Thyroid gland (tissue), 4 donors: ENCODE data around the gene SLC6A9. TPM values are rescaled to one million over a fixed set of nuclear protein-coding genes. Genes with fewer than 3 reads are reported as not detected.

Experiments
- DNase-seq, 2 donors: peaks; one replicate each; pipeline ENCODE4 v3.0.0-alpha.2; 2019
- H3K27ac ChIP-seq, 3 donors: fragments of 200-600 bp; sonication (generic); 1 replicate in 2 of 3; 2 replicates in 1 of 3; pipeline ENCODE4 v1.5.1; 2016 to 2019; ENCODE audit warnings: mild to moderate bottlenecking in 1 of 3, moderate library complexity in 1 of 3
- H3K27me3 ChIP-seq: fragments of 200-600 bp; sonication (generic); one replicate; pipeline ENCODE4 v1.5.1; 2019
- H3K36me3 ChIP-seq, 2 donors: fragments of 200-600 bp; sonication (generic); one replicate each; pipeline ENCODE4 v1.5.1; 2016 to 2019
- H3K4me1 ChIP-seq, 2 donors: fragments of 200-600 bp; sonication (generic); one replicate each; pipeline ENCODE4 v1.5.1; 2017 to 2019
- H3K4me3 ChIP-seq, 3 donors: fragments of 200-600 bp; sonication (generic); replicated peaks in 1 of 3; 1 replicate in 2 of 3; 2 replicates in 1 of 3; pipeline ENCODE4 v1.5.1; 2016; ENCODE audit warnings: mild to moderate bottlenecking in 1 of 3
- H3K9me3 ChIP-seq: fragments of 200-600 bp; sonication (generic); one replicate; pipeline ENCODE4 v1.5.1; 2017
- POLR2A ChIP-seq, 2 donors: fragments of 450-650 bp; IDR thresholded peaks; one replicate each; pipeline ENCODE4 v1.6.1; 2017; ENCODE audit warnings: antibody characterized with exemption in 2 of 2, mild to moderate bottlenecking in 2 of 2, moderate library complexity in 1 of 2
- WGBS, 2 donors: methylation state at CpG; one replicate each; pipeline ENCODE4 v1.1.5; 2017; 5-methylcytosine and 5-hydroxymethylcytosine counted together
- intact Hi-C: fragments of 100-400 bp; cut with DNase I; formaldehyde crosslinking; loops from one replicate; pipeline ENCODE4 v1.15.1; 2023
- total RNA-seq, 4 donors: library from RNA; depleted of rRNA; stranded (reverse); fragments of >200 nt; gene quantifications; one replicate each; pipeline ENCODE4 v1.2.3, GENCODE V29; 2016
- TF ChIP-seq, protein P1 (sequence below), 6 experiments: fragments of 200-600 bp in 3 of 6; fragments of 450-650 bp in 3 of 6; sonication (generic) in 3 of 6; IDR thresholded peaks; one replicate each; pipeline ENCODE4 v1.5.1; 2016 to 2019; ENCODE audit warnings: antibody characterized with exemption in 6 of 6, mild to moderate bottlenecking in 2 of 6, inconsistent platforms in 1 of 6, moderate library complexity in 1 of 6

The SLC6A9 gene
- total RNA-seq, 4 donors from 2014 or later = 7.2 to 11.3 (median 7.6) TPM

DNA sequence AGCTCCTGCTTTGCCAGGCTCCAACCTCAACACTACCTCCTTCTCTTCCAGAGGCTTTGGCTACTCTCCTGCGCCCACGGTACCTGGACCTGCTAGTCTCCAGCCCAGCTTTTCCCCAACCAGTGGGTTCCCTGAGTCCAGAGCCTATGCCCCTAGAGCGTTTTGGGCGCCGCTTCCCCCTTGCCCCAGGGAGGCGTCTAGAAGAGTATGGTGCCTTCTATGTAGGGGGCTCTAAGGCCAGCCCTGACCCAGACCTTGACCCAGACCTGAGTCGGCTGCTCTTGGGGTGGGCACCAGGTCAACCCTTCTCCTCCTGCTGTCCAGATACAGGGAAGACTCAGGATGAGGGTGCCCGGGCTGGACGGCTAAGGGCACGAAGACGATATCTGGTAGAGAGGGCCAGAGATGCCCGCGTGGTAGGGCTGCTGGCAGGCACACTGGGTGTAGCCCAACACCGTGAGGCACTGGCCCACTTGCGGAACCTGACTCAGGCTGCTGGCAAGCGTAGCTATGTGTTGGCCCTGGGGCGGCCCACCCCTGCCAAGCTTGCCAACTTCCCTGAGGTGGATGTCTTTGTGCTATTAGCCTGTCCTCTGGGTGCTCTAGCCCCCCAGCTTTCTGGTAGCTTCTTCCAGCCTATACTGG is 59.8 kb downstream of the SLC6A9 start:
- DNase-seq = no peak
- no peaks in the 10 kb centered on the region for H3K9me3 ChIP-seq
- peaks cover 23 to 28% of the 10 kb centered on the region in 2 donors for H3K4me1 ChIP-seq
- TF ChIP-seq, protein P1, sequence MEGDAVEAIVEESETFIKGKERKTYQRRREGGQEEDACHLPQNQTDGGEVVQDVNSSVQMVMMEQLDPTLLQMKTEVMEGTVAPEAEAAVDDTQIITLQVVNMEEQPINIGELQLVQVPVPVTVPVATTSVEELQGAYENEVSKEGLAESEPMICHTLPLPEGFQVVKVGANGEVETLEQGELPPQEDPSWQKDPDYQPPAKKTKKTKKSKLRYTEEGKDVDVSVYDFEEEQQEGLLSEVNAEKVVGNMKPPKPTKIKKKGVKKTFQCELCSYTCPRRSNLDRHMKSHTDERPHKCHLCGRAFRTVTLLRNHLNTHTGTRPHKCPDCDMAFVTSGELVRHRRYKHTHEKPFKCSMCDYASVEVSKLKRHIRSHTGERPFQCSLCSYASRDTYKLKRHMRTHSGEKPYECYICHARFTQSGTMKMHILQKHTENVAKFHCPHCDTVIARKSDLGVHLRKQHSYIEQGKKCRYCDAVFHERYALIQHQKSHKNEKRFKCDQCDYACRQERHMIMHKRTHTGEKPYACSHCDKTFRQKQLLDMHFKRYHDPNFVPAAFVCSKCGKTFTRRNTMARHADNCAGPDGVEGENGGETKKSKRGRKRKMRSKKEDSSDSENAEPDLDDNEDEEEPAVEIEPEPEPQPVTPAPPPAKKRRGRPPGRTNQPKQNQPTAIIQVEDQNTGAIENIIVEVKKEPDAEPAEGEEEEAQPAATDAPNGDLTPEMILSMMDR (IDR thresholded peaks at IDR 0.05) = no peak
- no peak for TF ChIP-seq POLR2A (IDR thresholded peaks at IDR 0.05)
- H3K4me3 ChIP-seq = no peak overlapping the region
- no peaks in the 10 kb centered on the region for H3K27me3 ChIP-seq
- 96 to 99% methylated on average over 7 to 17 of the region's 17 CpGs for WGBS, 2 donors
- intact Hi-C loops = no loop called here
- peaks cover 2 to 4% of the 10 kb centered on the region in 2 donors for H3K36me3 ChIP-seq
- no peak overlapping the region for H3K27ac ChIP-seq

DNA sequence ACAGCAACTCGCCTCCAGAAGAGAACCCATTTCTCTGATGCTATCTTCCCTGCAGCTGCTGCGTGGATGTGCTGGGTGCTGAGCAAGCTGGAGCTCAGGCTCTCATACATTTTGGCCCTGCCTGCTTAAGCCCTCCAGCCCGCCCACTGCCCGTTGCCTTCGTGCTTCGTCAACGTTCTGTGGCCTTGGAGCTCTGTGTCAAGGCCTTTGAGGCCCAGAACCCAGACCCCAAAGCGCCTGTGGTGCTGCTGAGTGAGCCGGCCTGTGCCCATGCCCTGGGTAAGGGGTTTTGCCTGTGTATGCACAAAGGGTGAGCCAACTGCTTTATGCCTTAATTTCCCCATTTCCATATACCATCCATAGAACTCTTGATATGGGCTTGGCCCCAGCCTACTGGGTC is 60.4 kb downstream of the SLC6A9 start:
- WGBS, 2 donors = 92 to 95% methylated on average over 9 of the region's 9 CpGs
- Histone ChIP-seq H3K4me1 (peaks cover 18 to 23% of the 10 kb centered on the region in 2 donors), H3K4me3 (no peak overlapping the region), H3K9me3 (no peaks in the 10 kb centered on the region), H3K36me3 (peaks cover 0 to 4% of the 10 kb centered on the region in 2 donors), H3K27ac (no peak overlapping the region), H3K27me3 (no peaks in the 10 kb centered on the region)
- intact Hi-C loops = no loop called here
- TF ChIP-seq, protein P1 (IDR thresholded peaks at IDR 0.05) = no peak
- no peak for TF ChIP-seq POLR2A (IDR thresholded peaks at IDR 0.05)
- DNase-seq = no peak

DNA sequence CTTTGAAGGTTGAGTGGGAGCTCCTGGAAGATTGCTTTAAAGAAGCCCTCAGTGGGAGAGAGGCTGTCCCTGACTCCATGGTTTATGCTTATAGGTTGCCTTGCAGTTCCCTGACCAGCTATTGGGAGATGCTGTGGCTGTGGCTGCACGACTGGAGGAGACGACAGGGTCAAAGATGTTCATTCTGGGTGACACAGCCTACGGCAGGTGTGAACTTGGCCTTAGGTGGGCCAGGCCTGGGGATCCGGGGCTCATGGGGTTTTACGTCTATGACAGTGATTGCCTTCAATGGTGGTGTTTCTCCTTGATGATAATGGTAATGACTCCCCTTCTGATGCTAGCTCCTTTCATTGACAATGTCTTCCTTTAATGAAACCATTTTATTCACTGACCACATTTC is 60.8 kb downstream of the SLC6A9 start:
- WGBS, 2 donors = 54 to 57% methylated on average over 5 of the region's 5 CpGs
- no peaks in the 10 kb centered on the region for H3K9me3 ChIP-seq
- intact Hi-C loops = no loop called here
- TF ChIP-seq, protein P1 (IDR thresholded peaks at IDR 0.05) = no peak
- no peak for TF ChIP-seq POLR2A (IDR thresholded peaks at IDR 0.05)
- peaks cover 14 to 19% of the 10 kb centered on the region in 2 donors for H3K4me1 ChIP-seq
- no peaks in the 10 kb centered on the region for H3K27me3 ChIP-seq
- no peak for DNase-seq
- H3K27ac ChIP-seq = no peak overlapping the region
- H3K36me3 ChIP-seq = peaks cover 0 to 4% of the 10 kb centered on the region in 2 donors
- peak overlapping the region; percentile 66 to 88 (median 79) for H3K4me3 ChIP-seq

DNA sequence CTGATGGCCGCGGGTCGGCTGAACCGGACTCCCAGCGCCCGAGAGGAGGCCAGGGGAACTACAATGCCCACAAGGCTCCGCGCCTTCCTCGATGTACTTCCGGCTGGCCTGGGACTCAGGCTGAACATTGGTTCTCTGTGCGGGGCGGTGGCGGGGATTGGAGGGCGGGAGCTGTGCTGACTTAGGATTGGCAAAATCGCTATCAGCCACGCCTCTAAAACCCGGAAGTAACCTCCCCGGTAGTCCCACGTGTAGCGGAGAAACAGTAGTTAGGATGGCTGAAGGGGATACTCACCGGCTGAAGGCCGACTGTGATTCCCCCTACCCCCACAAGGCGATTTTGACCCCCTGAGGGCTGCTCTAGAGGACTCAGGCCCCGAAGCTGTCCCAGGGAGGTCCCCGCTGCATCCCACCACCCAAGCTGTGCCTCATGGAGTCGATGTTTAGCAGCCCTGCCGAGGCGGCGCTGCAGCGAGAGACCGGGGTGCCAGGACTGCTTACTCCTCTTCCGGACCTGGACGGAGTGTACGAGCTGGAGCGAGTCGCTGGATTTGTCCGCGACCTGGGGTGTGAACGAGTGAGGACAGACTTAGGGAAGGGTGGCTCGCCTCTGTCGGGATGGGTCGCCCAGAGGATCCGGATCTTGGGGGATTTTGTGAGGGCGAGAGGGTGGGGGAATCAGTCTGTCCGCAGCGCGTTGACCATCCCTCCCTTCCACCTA is 61.4 kb downstream of the SLC6A9 start, which contains the start of gene DPH2:
Gene DPH2, plus strand, starts transcription at position 265 of the 721 bp plus-strand sequence. Its CDS starts 166 bp downstream, at position 431.
- TF ChIP-seq, protein P1 (IDR thresholded peaks at IDR 0.05) = peak in 2 of 6 experiments; percentile 14 to 43
- TF ChIP-seq POLR2A (IDR thresholded peaks at IDR 0.05) = peak in 1 of 2 donors; percentile 28
- Histone ChIP-seq H3K27me3 (no peaks in the 10 kb centered on the region), H3K4me1 (peaks cover 12 to 17% of the 10 kb centered on the region in 2 donors), H3K9me3 (no peaks in the 10 kb centered on the region), H3K27ac (no peak within 1 kb of the TSS), H3K4me3 (peak within 1 kb of the TSS; percentile 66 to 88 (median 79)), H3K36me3 (peaks cover 0 to 4% of the 10 kb centered on the region in 2 donors)
- intact Hi-C loops = no loop called here
- WGBS, 2 donors = 2% methylated on average over 42 of the region's 47 CpGs
- peak; percentile 99 for DNase-seq

DNA sequence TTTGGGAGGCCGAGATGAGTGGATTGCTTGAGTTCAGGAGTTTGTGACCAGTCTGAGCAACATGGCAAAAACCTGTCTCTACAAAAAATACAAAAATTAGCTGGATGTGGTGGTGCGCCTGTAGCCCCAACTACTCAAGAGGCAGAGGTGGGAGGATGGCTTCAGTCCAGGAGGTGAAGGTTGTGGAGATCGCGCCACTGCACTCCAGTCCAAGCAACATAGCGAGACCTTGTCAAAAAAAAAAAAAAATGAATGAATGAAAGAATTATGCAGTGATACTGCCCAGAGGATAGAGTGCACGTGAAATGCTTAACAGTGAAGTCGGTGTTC is 61.9 kb downstream of the SLC6A9 start:
- no peaks in the 10 kb centered on the region for H3K9me3 ChIP-seq
- H3K27ac ChIP-seq = no peak overlapping the region
- no peak for DNase-seq
- no peak overlapping the region for H3K4me3 ChIP-seq
- no peaks in the 10 kb centered on the region for H3K27me3 ChIP-seq
- peaks cover 12 to 17% of the 10 kb centered on the region in 2 donors for H3K4me1 ChIP-seq
- 46 to 56% methylated on average over 7 of the region's 7 CpGs for WGBS, 2 donors
- intact Hi-C loops = no loop called here
- peaks cover 0 to 4% of the 10 kb centered on the region in 2 donors for H3K36me3 ChIP-seq
- TF ChIP-seq, protein P1 (IDR thresholded peaks at IDR 0.05) = no peak
- TF ChIP-seq POLR2A (IDR thresholded peaks at IDR 0.05) = no peak
